OCI-LY1 (cell line): ENCODE results near the gene ABCC9.

ENCODE experiments used
- EZH2 ChIP-seq: fragments of 200-600 bp; sonication (generic), shearing (Covaris generic); IDR thresholded peaks from 2 replicates; pipeline ENCODE4 v1.8.0; 2017; ENCODE audit warnings: borderline replicate concordance, mixed run types, mild to moderate bottlenecking, antibody characterized with exemption, low read length, moderate library complexity, mixed read lengths
- TF ChIP-seq, protein P1 (sequence below): fragments of 200-600 bp; sonication (generic), shearing (Covaris generic); IDR thresholded peaks from 2 replicates; pipeline ENCODE4 v1.5.1; 2017; ENCODE audit warnings: mild to moderate bottlenecking, antibody characterized with exemption, low read length, moderate library complexity, mixed read lengths

DNA sequence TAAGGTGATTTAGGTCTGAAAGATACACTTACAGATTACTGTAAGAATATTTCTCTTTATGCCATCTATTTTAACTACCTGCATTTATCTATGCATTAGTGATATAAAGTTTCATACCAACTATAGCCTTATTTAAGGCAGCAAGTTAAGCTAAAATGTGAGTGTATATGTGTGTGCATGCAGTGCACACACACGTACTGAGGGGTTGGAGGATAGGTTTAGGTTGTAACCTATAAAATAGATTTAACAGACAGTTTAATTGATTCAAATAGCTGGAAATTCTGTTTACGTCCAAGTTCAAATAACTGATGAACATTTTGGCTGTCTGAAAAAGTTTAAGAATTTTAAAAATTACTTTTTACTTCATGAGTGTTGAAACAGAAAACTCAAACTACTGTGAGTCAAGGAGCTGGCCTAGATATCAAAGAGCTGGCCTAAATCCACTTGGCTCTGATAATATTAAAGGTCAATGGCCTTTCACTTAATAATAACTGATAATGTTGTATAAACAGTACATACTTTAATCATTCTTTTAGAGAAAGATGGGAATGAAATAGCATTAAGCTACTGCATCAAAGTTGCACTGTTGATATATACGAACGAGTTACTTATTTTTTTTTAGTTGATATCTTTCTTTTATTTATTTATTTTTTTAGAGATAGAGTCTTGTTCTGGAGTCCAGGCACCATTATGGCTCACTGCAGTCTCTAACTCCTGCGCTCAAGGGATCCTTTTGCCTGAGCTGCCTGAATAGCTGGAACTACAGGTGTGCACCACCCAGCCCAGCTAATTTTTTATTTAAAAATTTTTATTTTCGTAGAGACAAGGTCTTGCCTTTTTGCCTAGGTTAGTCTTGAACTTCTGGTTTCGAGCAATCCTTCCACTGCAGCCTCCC lies 152.9 kb downstream of the ABCC9 start:
- no peak for TF ChIP-seq EZH2
- TF ChIP-seq, protein P1, sequence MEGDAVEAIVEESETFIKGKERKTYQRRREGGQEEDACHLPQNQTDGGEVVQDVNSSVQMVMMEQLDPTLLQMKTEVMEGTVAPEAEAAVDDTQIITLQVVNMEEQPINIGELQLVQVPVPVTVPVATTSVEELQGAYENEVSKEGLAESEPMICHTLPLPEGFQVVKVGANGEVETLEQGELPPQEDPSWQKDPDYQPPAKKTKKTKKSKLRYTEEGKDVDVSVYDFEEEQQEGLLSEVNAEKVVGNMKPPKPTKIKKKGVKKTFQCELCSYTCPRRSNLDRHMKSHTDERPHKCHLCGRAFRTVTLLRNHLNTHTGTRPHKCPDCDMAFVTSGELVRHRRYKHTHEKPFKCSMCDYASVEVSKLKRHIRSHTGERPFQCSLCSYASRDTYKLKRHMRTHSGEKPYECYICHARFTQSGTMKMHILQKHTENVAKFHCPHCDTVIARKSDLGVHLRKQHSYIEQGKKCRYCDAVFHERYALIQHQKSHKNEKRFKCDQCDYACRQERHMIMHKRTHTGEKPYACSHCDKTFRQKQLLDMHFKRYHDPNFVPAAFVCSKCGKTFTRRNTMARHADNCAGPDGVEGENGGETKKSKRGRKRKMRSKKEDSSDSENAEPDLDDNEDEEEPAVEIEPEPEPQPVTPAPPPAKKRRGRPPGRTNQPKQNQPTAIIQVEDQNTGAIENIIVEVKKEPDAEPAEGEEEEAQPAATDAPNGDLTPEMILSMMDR: no peak
